ENCODE results near the gene SEC24D.
"Not testable (repeated sequence)": the region's sequence is repeated elsewhere in the genome, so short reads cannot be mapped to it uniquely, and the experiment has no call there.

The SEC24D gene

DNA sequence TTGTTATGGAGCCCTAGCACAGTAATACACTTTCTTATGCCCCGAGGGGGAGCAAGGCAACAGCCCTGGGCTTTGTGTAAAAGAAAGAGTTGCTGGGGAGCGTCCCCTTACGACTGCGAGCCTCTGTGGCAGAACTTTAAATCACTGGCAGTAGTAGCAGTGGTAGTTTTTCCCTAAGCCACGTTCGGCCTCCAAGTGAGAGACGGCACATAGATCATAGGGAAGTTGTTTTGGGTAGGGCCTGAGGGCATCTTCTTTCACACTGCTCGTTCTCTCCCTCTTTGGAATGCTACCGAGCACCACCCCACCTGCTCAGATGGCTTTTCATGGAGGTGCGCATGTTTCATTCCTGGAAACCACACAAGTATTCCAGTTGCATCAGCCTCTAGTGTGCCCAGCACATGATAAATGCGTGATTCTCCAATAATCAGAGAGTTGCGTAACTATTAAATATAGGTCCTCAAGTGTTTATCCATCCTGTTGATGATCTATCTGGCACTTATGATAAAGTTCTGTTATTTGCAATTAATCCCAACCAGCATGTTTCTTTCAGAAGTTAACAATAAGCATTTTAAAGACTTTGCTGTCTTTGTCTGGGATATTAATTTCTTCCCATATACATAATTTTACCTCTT lies 45.7 kb upstream of the SEC24D start:
- Histone ChIP-seq H3K36me3 (ENCODE audit: control insufficient read depth, low read length) (no peaks in the 10 kb centered on the region), H3K4me1 (ENCODE audit: control insufficient read depth, low read length) (no peaks in the 10 kb centered on the region), H4K20me1 (ENCODE audit: control insufficient read depth, insufficient read depth, low read depth, low read length) (no peaks in the 10 kb centered on the region), H3K9me2 (replicated peaks; ENCODE audit: control insufficient read depth, low read length) (no peaks in the 10 kb centered on the region), H3K9me3 (ENCODE audit: control insufficient read depth, insufficient read depth, low read length) (peaks cover 4% of the 10 kb centered on the region; the same call in 1 of the 2 replicates), H3K4me3 (ENCODE audit: low read length) (no peak overlapping the region), H3F3A (ENCODE audit: control insufficient read depth, insufficient read depth) (no peaks in the 10 kb centered on the region), H3K27ac (ENCODE audit: low read depth, low read length) (no peak overlapping the region), H3K4me2 (ENCODE audit: low read length) (no peak overlapping the region), H3K27me3 (ENCODE audit: control insufficient read depth, low read length) (no peaks in the 10 kb centered on the region), H3K79me2 (ENCODE audit: control insufficient read depth, low read length) (no peaks in the 10 kb centered on the region)
- TF ChIP-seq EZH2phosphoT487 (IDR thresholded peaks at IDR 0.05; ENCODE audit: borderline replicate concordance, low read length) = no peak
- TF ChIP-seq, protein P1, sequence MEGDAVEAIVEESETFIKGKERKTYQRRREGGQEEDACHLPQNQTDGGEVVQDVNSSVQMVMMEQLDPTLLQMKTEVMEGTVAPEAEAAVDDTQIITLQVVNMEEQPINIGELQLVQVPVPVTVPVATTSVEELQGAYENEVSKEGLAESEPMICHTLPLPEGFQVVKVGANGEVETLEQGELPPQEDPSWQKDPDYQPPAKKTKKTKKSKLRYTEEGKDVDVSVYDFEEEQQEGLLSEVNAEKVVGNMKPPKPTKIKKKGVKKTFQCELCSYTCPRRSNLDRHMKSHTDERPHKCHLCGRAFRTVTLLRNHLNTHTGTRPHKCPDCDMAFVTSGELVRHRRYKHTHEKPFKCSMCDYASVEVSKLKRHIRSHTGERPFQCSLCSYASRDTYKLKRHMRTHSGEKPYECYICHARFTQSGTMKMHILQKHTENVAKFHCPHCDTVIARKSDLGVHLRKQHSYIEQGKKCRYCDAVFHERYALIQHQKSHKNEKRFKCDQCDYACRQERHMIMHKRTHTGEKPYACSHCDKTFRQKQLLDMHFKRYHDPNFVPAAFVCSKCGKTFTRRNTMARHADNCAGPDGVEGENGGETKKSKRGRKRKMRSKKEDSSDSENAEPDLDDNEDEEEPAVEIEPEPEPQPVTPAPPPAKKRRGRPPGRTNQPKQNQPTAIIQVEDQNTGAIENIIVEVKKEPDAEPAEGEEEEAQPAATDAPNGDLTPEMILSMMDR (IDR thresholded peaks at IDR 0.05; ENCODE audit: low read depth, low read length, poor library complexity, severe bottlenecking) = no peak

DNA sequence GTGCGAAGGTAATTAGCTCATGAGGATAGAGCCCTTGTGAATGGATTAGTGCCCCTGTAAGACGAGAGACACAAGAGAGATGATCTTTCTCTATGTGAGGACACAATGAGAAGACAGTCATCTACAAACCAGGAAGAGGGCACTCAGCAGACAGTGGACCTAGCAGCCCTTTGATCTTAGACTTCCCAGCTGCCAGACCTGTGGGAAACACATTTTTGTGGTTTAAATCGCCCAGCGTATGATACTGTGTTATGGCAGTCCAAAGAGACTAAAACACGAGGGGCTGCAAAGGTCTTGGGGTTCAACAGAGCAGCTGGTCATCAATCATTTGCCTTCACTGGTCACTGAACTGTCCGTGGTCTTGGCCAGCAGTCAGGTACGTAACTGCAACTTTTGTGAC lies 43.5 kb upstream of the SEC24D start:
- no peaks in the 10 kb centered on the region for H3F3A ChIP-seq (ENCODE audit: control insufficient read depth, insufficient read depth)
- no peak for TF ChIP-seq EZH2phosphoT487 (IDR thresholded peaks at IDR 0.05; ENCODE audit: borderline replicate concordance, low read length)
- TF ChIP-seq, protein P1 (IDR thresholded peaks at IDR 0.05; ENCODE audit: low read depth, low read length, poor library complexity, severe bottlenecking) = no peak
- no peak overlapping the region for H3K4me2 ChIP-seq (ENCODE audit: low read length)
- no peaks in the 10 kb centered on the region for H3K79me2 ChIP-seq (ENCODE audit: control insufficient read depth, low read length)
- H4K20me1 ChIP-seq (ENCODE audit: control insufficient read depth, insufficient read depth, low read depth, low read length) = no peaks in the 10 kb centered on the region
- no peaks in the 10 kb centered on the region for H3K9me2 ChIP-seq (replicated peaks; ENCODE audit: control insufficient read depth, low read length)
- no peak overlapping the region for H3K4me3 ChIP-seq (ENCODE audit: low read length)
- H3K27ac ChIP-seq (ENCODE audit: low read depth, low read length) = no peak overlapping the region
- no peaks in the 10 kb centered on the region for H3K27me3 ChIP-seq (ENCODE audit: control insufficient read depth, low read length)
- no peaks in the 10 kb centered on the region for H3K36me3 ChIP-seq (ENCODE audit: control insufficient read depth, low read length)
- H3K4me1 ChIP-seq (ENCODE audit: control insufficient read depth, low read length) = no peaks in the 10 kb centered on the region
- H3K9me3 ChIP-seq (ENCODE audit: control insufficient read depth, insufficient read depth, low read length) = peaks cover 4% of the 10 kb centered on the region; the same call in 1 of the 2 replicates

DNA sequence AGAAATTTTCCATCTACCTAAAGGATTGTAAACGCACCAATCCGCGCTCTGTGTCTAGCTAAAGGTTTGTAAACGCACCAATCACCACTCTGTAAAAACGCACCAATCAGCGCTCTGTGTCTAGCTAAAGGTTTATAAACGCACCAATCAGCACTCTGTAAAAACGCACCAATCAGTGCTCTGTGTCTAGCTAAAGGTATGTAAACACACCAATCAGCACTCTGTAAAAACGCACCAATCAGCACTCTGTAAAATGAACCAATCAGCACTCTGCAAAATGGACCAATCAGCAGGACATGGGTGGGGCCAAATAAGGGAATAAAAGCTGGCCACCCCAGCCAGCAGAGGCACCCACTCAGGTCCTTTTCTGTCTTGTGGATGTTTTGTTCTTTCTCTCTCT lies 42.6 kb upstream of the SEC24D start:
- H4K20me1 ChIP-seq (ENCODE audit: control insufficient read depth, insufficient read depth, low read depth, low read length); H3K4me1 ChIP-seq (ENCODE audit: control insufficient read depth, low read length); H3K4me3 ChIP-seq (ENCODE audit: low read length); H3K9me3 ChIP-seq (ENCODE audit: control insufficient read depth, insufficient read depth, low read length); H3F3A ChIP-seq (ENCODE audit: control insufficient read depth, insufficient read depth); H3K27ac ChIP-seq (ENCODE audit: low read depth, low read length); H3K4me2 ChIP-seq (ENCODE audit: low read length); H3K27me3 ChIP-seq (ENCODE audit: control insufficient read depth, low read length); H3K79me2 ChIP-seq (ENCODE audit: control insufficient read depth, low read length); H3K36me3 ChIP-seq (ENCODE audit: control insufficient read depth, low read length); H3K9me2 ChIP-seq (replicated peaks; ENCODE audit: control insufficient read depth, low read length): not testable (repeated sequence)

DNA sequence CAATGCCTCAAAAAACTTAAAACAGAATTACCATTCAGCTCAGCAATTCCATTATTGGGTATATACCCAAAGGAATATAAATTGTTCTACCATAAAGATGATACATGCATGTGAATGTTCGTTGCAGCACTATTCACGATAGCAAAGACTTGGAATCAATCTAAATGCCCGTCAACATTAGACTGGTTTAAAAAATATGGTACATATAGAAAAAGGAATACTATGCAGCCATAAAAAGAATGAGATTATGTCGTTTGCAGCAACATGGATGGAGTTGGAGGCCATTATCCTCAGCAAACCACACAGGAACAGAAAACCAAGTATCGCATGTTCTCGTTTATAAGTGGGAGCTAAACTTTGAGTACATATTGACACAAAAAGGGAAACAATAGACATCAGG lies 41.9 kb upstream of the SEC24D start:
- Histone ChIP-seq H3K4me1 (ENCODE audit: control insufficient read depth, low read length) (no peaks in the 10 kb centered on the region), H4K20me1 (ENCODE audit: control insufficient read depth, insufficient read depth, low read depth, low read length) (no peaks in the 10 kb centered on the region), H3K9me2 (replicated peaks; ENCODE audit: control insufficient read depth, low read length) (no peaks in the 10 kb centered on the region), H3F3A (ENCODE audit: control insufficient read depth, insufficient read depth) (no peaks in the 10 kb centered on the region), H3K36me3 (ENCODE audit: control insufficient read depth, low read length) (no peaks in the 10 kb centered on the region), H3K27me3 (ENCODE audit: control insufficient read depth, low read length) (no peaks in the 10 kb centered on the region), H3K79me2 (ENCODE audit: control insufficient read depth, low read length) (no peaks in the 10 kb centered on the region), H3K4me2 (ENCODE audit: low read length) (no peak overlapping the region), H3K27ac (ENCODE audit: low read depth, low read length) (no peak overlapping the region), H3K9me3 (ENCODE audit: control insufficient read depth, insufficient read depth, low read length) (peaks cover 4% of the 10 kb centered on the region; the same call in 1 of the 2 replicates), H3K4me3 (ENCODE audit: low read length) (no peak overlapping the region)
- TF ChIP-seq EZH2phosphoT487 (IDR thresholded peaks at IDR 0.05; ENCODE audit: borderline replicate concordance, low read length) = no peak
- TF ChIP-seq, protein P1 (IDR thresholded peaks at IDR 0.05; ENCODE audit: low read depth, low read length, poor library complexity, severe bottlenecking) = no peak

Measured in DOHH2 (cell line).